SU-DHL-6 (cell line): ENCODE data around the gene KIF16B.

Experiments
- H2AFZ ChIP-seq: fragments of 200-600 bp; sonication (generic); 2 replicates; pipeline ENCODE4 v1.6.1; 2014; ENCODE audit warnings: low read depth, mild to moderate bottlenecking, moderate library complexity, mixed read lengths, antibody characterized with exemption, low read length; ENCODE audit not compliant: severe bottlenecking
- H3F3A ChIP-seq: fragments of 200-600 bp; shearing (Covaris generic); 2 replicates; pipeline ENCODE4 v1.6.0; 2016; ENCODE audit warnings: antibody characterized with exemption, mild to moderate bottlenecking; ENCODE audit not compliant: insufficient read depth
- H3K27ac ChIP-seq: fragments of 200-600 bp; sonication (generic); 2 replicates; pipeline ENCODE4 v1.5.1; 2016; ENCODE audit warnings: low read depth, mild to moderate bottlenecking, low read length, moderate library complexity, mixed read lengths
- H3K27me3 ChIP-seq: fragments of 200-600 bp; sonication (generic), shearing (Covaris generic); 2 replicates; pipeline ENCODE4 v1.6.0; 2014; ENCODE audit warnings: mild to moderate bottlenecking, low read length
- H3K36me3 ChIP-seq: fragments of 200-600 bp; sonication (generic); 2 replicates; pipeline ENCODE4 v1.6.1; 2014; ENCODE audit warnings: mild to moderate bottlenecking, low read length, mixed read lengths
- H3K4me2 ChIP-seq: fragments of 300-600, 200-600 bp; shearing (Covaris generic), sonication (generic); 2 replicates; pipeline ENCODE4 v1.6.0; 2014; ENCODE audit warnings: low read length, low read depth, mild to moderate bottlenecking; ENCODE audit not compliant: poor library complexity, severe bottlenecking
- H3K4me3 ChIP-seq: fragments of 200-600 bp; sonication (generic); 2 replicates; pipeline ENCODE4 v1.5.1; 2014; ENCODE audit warnings: antibody characterized with exemption, low read length, mild to moderate bottlenecking, mixed read lengths; ENCODE audit not compliant: insufficient read depth, poor library complexity, severe bottlenecking
- H3K79me2 ChIP-seq: fragments of 200-600 bp; sonication (generic); 2 replicates; pipeline ENCODE4 v1.6.1; 2014; ENCODE audit warnings: mild to moderate bottlenecking, low read length, moderate library complexity; ENCODE audit not compliant: insufficient read depth
- H3K9ac ChIP-seq: fragments of 200-600 bp; sonication (generic); 2 replicates; pipeline ENCODE4 v1.7.0; 2014; ENCODE audit warnings: mild to moderate bottlenecking, low read length
- H3K9me2 ChIP-seq: fragments of 200-600 bp; sonication (generic); replicated peaks from 2 replicates; pipeline ENCODE4 v1.6.1; 2014; ENCODE audit warnings: low read length; ENCODE audit not compliant: insufficient read depth
- H3K9me3 ChIP-seq: fragments of 200-600 bp; sonication (generic); 2 replicates; pipeline ENCODE4 v1.6.1; 2014; ENCODE audit warnings: low read length, mixed read lengths; ENCODE audit not compliant: insufficient read depth
- H4K20me1 ChIP-seq: fragments of 200-600 bp; sonication (generic); 2 replicates; pipeline ENCODE4 v1.6.1; 2014; ENCODE audit warnings: low read depth, mild to moderate bottlenecking, antibody characterized with exemption, low read length, moderate library complexity, mixed read lengths
- CTCF ChIP-seq: fragments of 200-600 bp; sonication (generic); IDR thresholded peaks from one replicate; pipeline ENCODE4 v1.5.1; 2017; ENCODE audit warnings: antibody characterized with exemption, mild to moderate bottlenecking, low read length, moderate library complexity; ENCODE audit not compliant: insufficient read depth, poor library complexity, severe bottlenecking
- EZH2phosphoT487 ChIP-seq: fragments of 200-600 bp; sonication (generic), shearing (Covaris generic); conservative IDR thresholded peaks from 2 replicates; pipeline ENCODE4 v1.6.1; 2018; ENCODE audit warnings: mild to moderate bottlenecking, antibody characterized with exemption, low read length, moderate library complexity, mixed read lengths

The KIF16B gene

GRCh38 chr20:16312998-16313397 lies 260.2 kb downstream of the KIF16B start:
- Histone ChIP-seq H3K4me3 (no peak overlapping the region), H3K79me2 (no peaks in the 10 kb centered on the region), H4K20me1 (no peaks in the 10 kb centered on the region), H3K36me3 (peaks cover 8% of the 10 kb centered on the region), H3K9me2 (no peaks in the 10 kb centered on the region), H3K9ac (no peak overlapping the region), H2AFZ (no peak overlapping the region), H3K27me3 (no peaks in the 10 kb centered on the region), H3K4me2 (no peak overlapping the region), H3F3A (no peaks in the 10 kb centered on the region), H3K9me3 (no peaks in the 10 kb centered on the region), H3K27ac (no peak overlapping the region)
- TF ChIP-seq EZH2phosphoT487 (no peak), CTCF (no peak)

DNA sequence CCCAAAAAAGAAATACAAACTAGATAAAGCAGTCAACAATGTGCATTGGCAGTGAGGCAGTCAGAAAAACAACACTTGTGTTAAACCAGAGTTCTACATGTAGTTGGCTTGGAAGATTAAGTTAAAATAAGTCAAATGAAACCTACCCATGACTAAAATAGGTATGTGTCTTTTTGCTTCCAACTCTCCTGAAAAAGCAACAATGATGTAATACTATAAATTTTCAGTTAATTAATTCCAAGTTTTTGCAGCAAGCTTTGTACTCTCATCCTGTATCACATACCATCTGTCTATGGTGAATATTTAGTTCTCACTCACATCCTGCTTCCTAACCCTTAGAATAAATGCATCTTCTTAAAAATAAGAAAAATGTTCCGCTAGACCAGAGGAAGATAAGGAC lies 261.5 kb downstream of the KIF16B start:
- Histone ChIP-seq H3K9ac (no peak overlapping the region), H3K4me3 (no peak overlapping the region), H2AFZ (no peak overlapping the region), H3K27me3 (no peaks in the 10 kb centered on the region), H3K9me2 (no peaks in the 10 kb centered on the region), H3K4me2 (no peak overlapping the region), H3K27ac (no peak overlapping the region), H4K20me1 (no peaks in the 10 kb centered on the region), H3K36me3 (peaks cover 10% of the 10 kb centered on the region), H3K9me3 (no peaks in the 10 kb centered on the region), H3K79me2 (no peaks in the 10 kb centered on the region), H3F3A (no peaks in the 10 kb centered on the region)
- TF ChIP-seq EZH2phosphoT487 (no peak), CTCF (no peak)

DNA sequence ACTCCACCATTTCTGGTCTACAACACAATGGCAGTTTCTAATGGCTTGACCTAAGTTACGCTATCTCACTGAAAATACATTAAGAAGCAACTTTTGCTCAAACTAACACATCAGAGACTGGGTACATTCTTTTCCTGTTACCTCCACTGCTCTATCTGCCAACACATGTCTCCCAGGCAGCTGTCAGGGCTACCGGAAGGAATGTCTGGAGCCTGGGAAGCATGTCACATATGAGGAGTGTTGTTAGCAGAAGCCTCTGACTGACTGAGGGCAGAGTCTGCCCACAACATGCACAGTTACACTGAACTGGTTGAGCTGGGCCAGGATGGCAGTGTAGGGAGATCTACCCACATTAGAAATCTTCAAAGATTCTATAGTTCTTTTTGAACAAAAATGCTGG lies 264.5 kb downstream of the KIF16B start:
- H3K9me2 ChIP-seq: no peaks in the 10 kb centered on the region
- H3F3A ChIP-seq: no peaks in the 10 kb centered on the region
- H3K4me2 ChIP-seq: no peak overlapping the region
- H3K27ac ChIP-seq: no peak overlapping the region
- no peak overlapping the region for H3K4me3 ChIP-seq
- H3K9ac ChIP-seq: no peak overlapping the region
- no peaks in the 10 kb centered on the region for H3K27me3 ChIP-seq
- TF ChIP-seq EZH2phosphoT487 (no peak), CTCF (no peak)
- H3K79me2 ChIP-seq: no peaks in the 10 kb centered on the region
- no peaks in the 10 kb centered on the region; the same call in 1 of the 2 replicates for H3K9me3 ChIP-seq
- no peaks in the 10 kb centered on the region for H4K20me1 ChIP-seq
- no peak overlapping the region for H2AFZ ChIP-seq
- H3K36me3 ChIP-seq: peaks cover 14% of the 10 kb centered on the region

- no peak for TF ChIP-seq CTCF
- TF ChIP-seq EZH2phosphoT487: no peak
Observed at GRCh38 chr20:16302818-16303217, 270.4 kb downstream of the KIF16B start.

More at GRCh38 chr20:16302818-16303217, 270.4 kb downstream of the KIF16B start:
- H3K9ac ChIP-seq: no peak overlapping the region
- no peaks in the 10 kb centered on the region for H3K79me2 ChIP-seq
- no peaks in the 10 kb centered on the region for H3K9me2 ChIP-seq
- H3K27me3 ChIP-seq: no peaks in the 10 kb centered on the region
- no peaks in the 10 kb centered on the region for H3F3A ChIP-seq
- H3K27ac ChIP-seq: no peak overlapping the region
- H3K4me2 ChIP-seq: no peak overlapping the region
- H3K36me3 ChIP-seq: peaks cover 17% of the 10 kb centered on the region
- H3K9me3 ChIP-seq: peaks cover 4% of the 10 kb centered on the region; the same call in 1 of the 2 replicates
- H2AFZ ChIP-seq: no peak overlapping the region
- no peak overlapping the region for H3K4me3 ChIP-seq
- H4K20me1 ChIP-seq: no peaks in the 10 kb centered on the region
